ENCODE measurements around the gene ABHD14A. TPM values are rescaled to one million over a fixed set of nuclear protein-coding genes. Genes with fewer than 3 reads are reported as not detected.

Gene ABHD14A
- total and polyA plus RNA-seq, 2 of the 13 experiments (the other 11 are each of a cell fraction or from before 2014, with no cell fraction given) = 29.5 to 46.9 TPM

GRCh38 chr3:51943451-51944391 is 31.1 kb upstream of the ABHD14A start:
- H3K27me3 ChIP-seq (ENCODE audit: control insufficient read depth in 1 of 2, insufficient read depth in 2 of 2, low read length in 2 of 2) = no peaks in the 10 kb centered on the region; a peak in 1 of 5 replicates
- in situ Hi-C loops (cut with HindIII; ENCODE audit: extremely low pct_ligation_motif_present, low pct_unique_long_range_greater_than_20kb) (no loop called here), intact Hi-C loops (cut with micrococcal nuclease; ENCODE audit: unreplicated experiment) (loop anchor here (2.0 kb wide), 2 partner anchors 39 to 51 kb away; partner anchors contain the start of genes ACY1 and RPL29)
- H3K27ac ChIP-seq (ENCODE audit: extremely low read length, insufficient read depth, low read length) = peak overlapping the region; percentile 93
- no peak for DNase-seq (ENCODE audit: low spot score)
- no peak for FAIRE-seq
- H3K36me3 ChIP-seq (replicated peaks in 1 of 2; ENCODE audit: control insufficient read depth in 1 of 2, insufficient read depth in 2 of 2, low read length in 2 of 2) = peaks cover under 1% of the 10 kb centered on the region in 2 experiments; a peak in 2 of 5 replicates
- H3K9me3 ChIP-seq (ENCODE audit: low read length) = no peaks in the 10 kb centered on the region
- no peak for ATAC-seq
- peaks cover 32% of the 10 kb centered on the region for H3K4me1 ChIP-seq (ENCODE audit: insufficient read depth, low read length)
- no peaks in the 10 kb centered on the region; the same call in 1 of the 2 replicates for H4K20me1 ChIP-seq (ENCODE audit: insufficient read depth, low read length)
- WGBS (ENCODE audit: low lambda C conversion rate) = 95% methylated on average over 9 of the region's 21 CpGs
- ChIA-PET POLR2A (interaction anchor here (0.8 to 4.5 kb wide), 15 partner anchors 8 to 559 kb away, joined by 3 to 173 read pairs (median 11); partner anchors contain the start of genes ABHD14A, ABHD14B, ACY1 and DCAF1), CTCF (ENCODE audit: low intra/inter-chr PET ratio, low total read pairs) (interaction anchor here (2.1 kb wide), 1 partner anchor 31 kb away, joined by 34 read pairs; the partner anchor contains the start of genes ABHD14A and ABHD14B)
- H3K79me2 ChIP-seq (ENCODE audit: insufficient read depth, low read length) = peaks cover 24% of the 10 kb centered on the region
- H2AFZ ChIP-seq (ENCODE audit: low read length) = no peak overlapping the region
- H3K4me2 ChIP-seq (ENCODE audit: low read depth, low read length) = peak overlapping the region; percentile 94
- no TSS peak for BruUV-seq (replicated peaks)
- H3K9ac ChIP-seq (ENCODE audit: insufficient read depth, low read depth, low read length) = peak overlapping the region; percentile 93
- H3K4me3 ChIP-seq (replicated peaks in 1 of 3; ENCODE audit: insufficient read depth in 1 of 3, low read depth in 2 of 3, low read length in 3 of 3) = peak overlapping the region in 1 of 3 experiments; percentile 80; a peak in 3 of 6 replicates
- TF ChIP-seq MAX (IDR thresholded peaks at IDR 0.05) (no peak), AGO2 (optimal IDR thresholded peaks at IDR 0.05; ENCODE audit: low read depth, low read length) (peak; percentile 21), ZNF547 (CRISPR knock-in tag; IDR thresholded peaks at IDR 0.05) (no peak), PAX8 (CRISPR knock-in tag; IDR thresholded peaks at IDR 0.05; ENCODE audit: borderline replicate concordance) (0 out of 2 replicates have a peak, but pooled peaks have one; percentile 25), EEA1 (CRISPR knock-in tag; IDR thresholded peaks at IDR 0.05; ENCODE audit: borderline replicate concordance) (no peak)
- TF ChIP-seq, protein P1, sequence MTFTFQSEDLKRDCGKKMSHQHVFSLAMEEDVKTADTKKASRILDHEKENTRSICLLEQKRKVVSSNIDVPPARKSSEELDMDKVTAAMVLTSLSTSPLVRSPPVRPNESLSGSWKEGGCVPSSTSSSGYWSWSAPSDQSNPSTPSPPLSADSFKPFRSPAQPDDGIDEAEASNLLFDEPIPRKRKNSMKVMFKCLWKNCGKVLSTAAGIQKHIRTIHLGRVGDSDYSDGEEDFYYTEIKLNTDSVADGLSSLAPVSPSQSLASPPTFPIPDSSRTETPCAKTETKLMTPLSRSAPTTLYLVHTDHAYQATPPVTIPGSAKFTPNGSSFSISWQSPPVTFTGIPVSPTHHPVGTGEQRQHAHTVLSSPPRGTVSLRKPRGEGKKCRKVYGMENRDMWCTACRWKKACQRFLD (CRISPR knock-in tag; IDR thresholded peaks at IDR 0.05; ENCODE audit: borderline replicate concordance) = no peak
- TF ChIP-seq, protein P2, sequence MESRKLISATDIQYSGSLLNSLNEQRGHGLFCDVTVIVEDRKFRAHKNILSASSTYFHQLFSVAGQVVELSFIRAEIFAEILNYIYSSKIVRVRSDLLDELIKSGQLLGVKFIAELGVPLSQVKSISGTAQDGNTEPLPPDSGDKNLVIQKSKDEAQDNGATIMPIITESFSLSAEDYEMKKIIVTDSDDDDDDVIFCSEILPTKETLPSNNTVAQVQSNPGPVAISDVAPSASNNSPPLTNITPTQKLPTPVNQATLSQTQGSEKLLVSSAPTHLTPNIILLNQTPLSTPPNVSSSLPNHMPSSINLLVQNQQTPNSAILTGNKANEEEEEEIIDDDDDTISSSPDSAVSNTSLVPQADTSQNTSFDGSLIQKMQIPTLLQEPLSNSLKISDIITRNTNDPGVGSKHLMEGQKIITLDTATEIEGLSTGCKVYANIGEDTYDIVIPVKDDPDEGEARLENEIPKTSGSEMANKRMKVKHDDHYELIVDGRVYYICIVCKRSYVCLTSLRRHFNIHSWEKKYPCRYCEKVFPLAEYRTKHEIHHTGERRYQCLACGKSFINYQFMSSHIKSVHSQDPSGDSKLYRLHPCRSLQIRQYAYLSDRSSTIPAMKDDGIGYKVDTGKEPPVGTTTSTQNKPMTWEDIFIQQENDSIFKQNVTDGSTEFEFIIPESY (CRISPR knock-in tag; IDR thresholded peaks at IDR 0.05) = peak; percentile 88
- TF ChIP-seq, protein P3, sequence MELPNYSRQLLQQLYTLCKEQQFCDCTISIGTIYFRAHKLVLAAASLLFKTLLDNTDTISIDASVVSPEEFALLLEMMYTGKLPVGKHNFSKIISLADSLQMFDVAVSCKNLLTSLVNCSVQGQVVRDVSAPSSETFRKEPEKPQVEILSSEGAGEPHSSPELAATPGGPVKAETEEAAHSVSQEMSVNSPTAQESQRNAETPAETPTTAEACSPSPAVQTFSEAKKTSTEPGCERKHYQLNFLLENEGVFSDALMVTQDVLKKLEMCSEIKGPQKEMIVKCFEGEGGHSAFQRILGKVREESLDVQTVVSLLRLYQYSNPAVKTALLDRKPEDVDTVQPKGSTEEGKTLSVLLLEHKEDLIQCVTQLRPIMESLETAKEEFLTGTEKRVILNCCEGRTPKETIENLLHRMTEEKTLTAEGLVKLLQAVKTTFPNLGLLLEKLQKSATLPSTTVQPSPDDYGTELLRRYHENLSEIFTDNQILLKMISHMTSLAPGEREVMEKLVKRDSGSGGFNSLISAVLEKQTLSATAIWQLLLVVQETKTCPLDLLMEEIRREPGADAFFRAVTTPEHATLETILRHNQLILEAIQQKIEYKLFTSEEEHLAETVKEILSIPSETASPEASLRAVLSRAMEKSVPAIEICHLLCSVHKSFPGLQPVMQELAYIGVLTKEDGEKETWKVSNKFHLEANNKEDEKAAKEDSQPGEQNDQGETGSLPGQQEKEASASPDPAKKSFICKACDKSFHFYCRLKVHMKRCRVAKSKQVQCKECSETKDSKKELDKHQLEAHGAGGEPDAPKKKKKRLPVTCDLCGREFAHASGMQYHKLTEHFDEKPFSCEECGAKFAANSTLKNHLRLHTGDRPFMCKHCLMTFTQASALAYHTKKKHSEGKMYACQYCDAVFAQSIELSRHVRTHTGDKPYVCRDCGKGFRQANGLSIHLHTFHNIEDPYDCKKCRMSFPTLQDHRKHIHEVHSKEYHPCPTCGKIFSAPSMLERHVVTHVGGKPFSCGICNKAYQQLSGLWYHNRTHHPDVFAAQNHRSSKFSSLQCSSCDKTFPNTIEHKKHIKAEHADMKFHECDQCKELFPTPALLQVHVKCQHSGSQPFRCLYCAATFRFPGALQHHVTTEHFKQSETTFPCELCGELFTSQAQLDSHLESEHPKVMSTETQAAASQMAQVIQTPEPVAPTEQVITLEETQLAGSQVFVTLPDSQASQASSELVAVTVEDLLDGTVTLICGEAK (IDR thresholded peaks at IDR 0.05) = no peak
- TF ChIP-seq, protein P3 (CRISPR knock-in tag; IDR thresholded peaks at IDR 0.05) = no peak

All from HepG2 (cell line).